Smooth muscle cell (in vitro differentiated cells): ENCODE data around the gene TCAP. TPM values are rescaled to one million over a fixed set of nuclear protein-coding genes. Genes with fewer than 3 reads are reported as not detected.

Experiments used
- DNase-seq: peaks from one replicate; lab custom pipeline; 2025; ENCODE audit not compliant: unreplicated experiment; lab: John Stamatoyannopoulos, UW
- H2AFZ ChIP-seq: fragments of 200-600 bp; sonication (generic); 2 replicates; pipeline ENCODE4 v1.6.0; 2016; ENCODE audit warnings: antibody characterized with exemption, low read depth, mild to moderate bottlenecking
- H3F3A ChIP-seq: fragments of 200-600 bp; sonication (generic); 2 replicates; pipeline ENCODE4 v1.6.0; 2017; ENCODE audit warnings: antibody characterized with exemption, low read depth
- H3K27ac ChIP-seq: fragments of 200-600 bp; sonication (generic); 2 replicates; pipeline ENCODE4 v1.5.1; 2016; ENCODE audit warnings: low read depth, mild to moderate bottlenecking
- H3K27me3 ChIP-seq: fragments of 200-600 bp; sonication (generic); 2 replicates; pipeline ENCODE4 v1.6.1; 2016; ENCODE audit warnings: low read depth, mild to moderate bottlenecking
- H3K36me3 ChIP-seq: fragments of 200-600 bp; sonication (generic); 2 replicates; pipeline ENCODE4 v1.5.1; 2016; ENCODE audit warnings: low read depth
- H3K4me1 ChIP-seq: fragments of 200-600 bp; sonication (generic); 2 replicates; pipeline ENCODE4 v1.5.1; 2016; ENCODE audit warnings: low read depth
- H3K4me2 ChIP-seq: fragments of 200-600 bp; sonication (generic); 2 replicates; pipeline ENCODE4 v1.6.0; 2016; ENCODE audit warnings: mild to moderate bottlenecking
- H3K4me3 ChIP-seq: fragments of 200-600 bp; sonication (generic); 2 replicates; pipeline ENCODE4 v1.5.1; 2016; ENCODE audit warnings: mild to moderate bottlenecking
- H3K79me2 ChIP-seq: fragments of 200-600 bp; sonication (generic); 2 replicates; pipeline ENCODE4 v1.6.0; 2016; ENCODE audit warnings: low read depth, mild to moderate bottlenecking
- H3K9ac ChIP-seq: fragments of 200-600 bp; sonication (generic); 2 replicates; pipeline ENCODE4 v1.6.0; 2016; ENCODE audit warnings: low read depth
- H3K9me3 ChIP-seq: fragments of 200-600 bp; sonication (generic); replicated peaks from 2 replicates; pipeline ENCODE4 v1.5.1; 2016; ENCODE audit warnings: low read depth
- H4K20me1 ChIP-seq: fragments of 200-600 bp; sonication (generic); 2 replicates; pipeline ENCODE4 v1.6.0; 2016; ENCODE audit warnings: low read depth
- WGBS: methylation state at CpG from one replicate; pipeline ENCODE4 v1.1.7; 2016; ENCODE audit warnings: low lambda C conversion rate; 5-methylcytosine and 5-hydroxymethylcytosine counted together
- polyA plus RNA-seq: library from polyadenylated mRNA; unstranded; fragments of >200 nt; fragmentation: Nextera tagmentation; extraction: Ambion mirVana; gene quantifications from 2 replicates; pipeline ENCODE4 v1.2.1, GENCODE V29; 2016
- total RNA-seq: library from RNA; depleted of rRNA; stranded (reverse); fragments of >200 nt; gene quantifications from 2 replicates; pipeline ENCODE4 v1.2.3, GENCODE V29; 2014
- TF ChIP-seq, protein P1 (sequence below): fragments of 200-600 bp; sonication (generic); IDR thresholded peaks from 2 replicates; pipeline ENCODE4 v1.5.1; 2017; ENCODE audit warnings: borderline replicate concordance, mild to moderate bottlenecking, antibody characterized with exemption; ENCODE audit not compliant: insufficient read depth, poor library complexity, severe bottlenecking

Gene TCAP
- total and polyA plus RNA-seq, 2 experiments from 2014 or later = 0.41 TPM; not detected in 1

DNA sequence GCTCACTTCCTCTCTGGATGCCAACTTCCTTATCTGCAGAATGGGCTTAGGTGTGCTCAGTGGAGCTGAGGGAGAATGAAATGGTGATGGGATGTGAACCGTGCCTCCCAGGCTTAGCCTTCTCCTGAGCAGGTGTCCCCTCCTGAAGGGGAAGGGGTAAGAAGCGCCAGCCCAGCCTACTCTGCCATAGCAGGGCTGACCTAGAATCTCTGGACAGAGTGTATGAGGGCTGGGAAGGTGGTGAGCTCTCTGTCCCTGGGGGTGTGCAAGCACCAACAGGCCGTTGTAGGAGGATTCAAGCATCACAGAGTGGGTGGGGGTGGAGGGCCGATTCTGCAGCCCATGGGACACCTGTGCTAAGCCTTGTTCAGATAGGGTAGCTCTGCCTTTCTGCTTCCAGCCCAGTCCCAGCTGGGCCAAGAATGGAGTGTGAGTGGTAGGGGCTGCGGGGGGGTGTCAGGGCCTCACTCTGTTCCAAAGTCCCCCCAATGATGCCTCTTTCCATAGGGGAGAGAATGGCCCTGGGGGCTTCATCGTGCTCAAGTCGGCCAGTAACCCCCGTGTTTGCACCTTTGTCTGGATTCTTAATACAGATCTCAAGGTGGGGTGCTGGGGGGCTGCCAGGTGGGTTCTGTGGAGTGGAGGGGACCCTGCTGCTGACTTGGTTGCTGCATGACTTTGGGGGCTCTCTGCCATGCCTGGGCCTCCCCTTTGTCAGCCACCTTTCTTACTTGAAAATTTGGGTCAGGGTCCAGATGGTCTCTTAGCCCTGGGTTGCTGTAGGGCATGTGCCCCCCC lies 3.2 kb upstream of the TCAP start:
- Histone ChIP-seq H3K79me2 (no peaks in the 10 kb centered on the region), H3K36me3 (no peaks in the 10 kb centered on the region), H2AFZ (no peak overlapping the region), H3F3A (no peaks in the 10 kb centered on the region), H3K4me2 (no peak overlapping the region), H3K4me1 (no peaks in the 10 kb centered on the region), H3K27me3 (peaks cover 17% of the 10 kb centered on the region), H3K27ac (no peak overlapping the region), H4K20me1 (peaks cover 6% of the 10 kb centered on the region), H3K9ac (no peak overlapping the region), H3K4me3 (no peak overlapping the region), H3K9me3 (no peaks in the 10 kb centered on the region)
- DNase-seq = no peak
- 94% methylated on average over 8 of the region's 8 CpGs for WGBS
- TF ChIP-seq, protein P1, sequence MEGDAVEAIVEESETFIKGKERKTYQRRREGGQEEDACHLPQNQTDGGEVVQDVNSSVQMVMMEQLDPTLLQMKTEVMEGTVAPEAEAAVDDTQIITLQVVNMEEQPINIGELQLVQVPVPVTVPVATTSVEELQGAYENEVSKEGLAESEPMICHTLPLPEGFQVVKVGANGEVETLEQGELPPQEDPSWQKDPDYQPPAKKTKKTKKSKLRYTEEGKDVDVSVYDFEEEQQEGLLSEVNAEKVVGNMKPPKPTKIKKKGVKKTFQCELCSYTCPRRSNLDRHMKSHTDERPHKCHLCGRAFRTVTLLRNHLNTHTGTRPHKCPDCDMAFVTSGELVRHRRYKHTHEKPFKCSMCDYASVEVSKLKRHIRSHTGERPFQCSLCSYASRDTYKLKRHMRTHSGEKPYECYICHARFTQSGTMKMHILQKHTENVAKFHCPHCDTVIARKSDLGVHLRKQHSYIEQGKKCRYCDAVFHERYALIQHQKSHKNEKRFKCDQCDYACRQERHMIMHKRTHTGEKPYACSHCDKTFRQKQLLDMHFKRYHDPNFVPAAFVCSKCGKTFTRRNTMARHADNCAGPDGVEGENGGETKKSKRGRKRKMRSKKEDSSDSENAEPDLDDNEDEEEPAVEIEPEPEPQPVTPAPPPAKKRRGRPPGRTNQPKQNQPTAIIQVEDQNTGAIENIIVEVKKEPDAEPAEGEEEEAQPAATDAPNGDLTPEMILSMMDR = no peak

DNA sequence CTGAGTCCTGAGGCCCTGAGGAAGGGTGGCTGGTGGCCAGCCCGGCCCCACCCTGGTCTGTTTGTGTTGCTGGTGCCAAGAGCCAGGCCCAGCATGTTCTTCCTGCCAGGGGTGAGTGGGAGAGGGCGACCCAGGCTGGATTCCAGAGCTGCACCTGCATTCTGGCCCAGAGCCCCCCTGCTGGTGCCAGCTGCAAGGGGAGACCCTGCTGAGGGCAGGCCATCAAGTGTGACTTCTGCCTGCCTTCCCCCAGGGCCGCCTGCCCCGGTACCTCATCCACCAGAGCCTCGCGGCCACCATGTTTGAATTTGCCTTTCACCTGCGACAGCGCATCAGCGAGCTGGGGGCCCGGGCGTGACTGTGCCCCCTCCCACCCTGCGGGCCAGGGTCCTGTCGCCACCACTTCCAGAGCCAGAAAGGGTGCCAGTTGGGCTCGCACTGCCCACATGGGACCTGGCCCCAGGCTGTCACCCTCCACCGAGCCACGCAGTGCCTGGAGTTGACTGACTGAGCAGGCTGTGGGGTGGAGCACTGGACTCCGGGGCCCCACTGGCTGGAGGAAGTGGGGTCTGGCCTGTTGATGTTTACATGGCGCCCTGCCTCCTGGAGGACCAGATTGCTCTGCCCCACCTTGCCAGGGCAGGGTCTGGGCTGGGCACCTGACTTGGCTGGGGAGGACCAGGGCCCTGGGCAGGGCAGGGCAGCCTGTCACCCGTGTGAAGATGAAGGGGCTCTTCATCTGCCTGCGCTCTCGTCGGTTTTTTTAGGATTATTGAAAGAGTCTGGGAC lies 2.4 kb upstream of the TCAP start:
- Histone ChIP-seq H3K4me3 (no peak overlapping the region), H2AFZ (no peak overlapping the region), H3K4me1 (peaks cover 5% of the 10 kb centered on the region), H3K36me3 (no peaks in the 10 kb centered on the region), H3K79me2 (no peaks in the 10 kb centered on the region), H3K27me3 (peaks cover 25% of the 10 kb centered on the region), H4K20me1 (peaks cover 6% of the 10 kb centered on the region), H3K27ac (no peak overlapping the region), H3K4me2 (no peak overlapping the region), H3K9me3 (no peaks in the 10 kb centered on the region), H3F3A (no peaks in the 10 kb centered on the region), H3K9ac (no peak overlapping the region)
- 92% methylated on average over 22 of the region's 22 CpGs for WGBS
- no peak for DNase-seq
- TF ChIP-seq, protein P1 = no peak

DNA sequence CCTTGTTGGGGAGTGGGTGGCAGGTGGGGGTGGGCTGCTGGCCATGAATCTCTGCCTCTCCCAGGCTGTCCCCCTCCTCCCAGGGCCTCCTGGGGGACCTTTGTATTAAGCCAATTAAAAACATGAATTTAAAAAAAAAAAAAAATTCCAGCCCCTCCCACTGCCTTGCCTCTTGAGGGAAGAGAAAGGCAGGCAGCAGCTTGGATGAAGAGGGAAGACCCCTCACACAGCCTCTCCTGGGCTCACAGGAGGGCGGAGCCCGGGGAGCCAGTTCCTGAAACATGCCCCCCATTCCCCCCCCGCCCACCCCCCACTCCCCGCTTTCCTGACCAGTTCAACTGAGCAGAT lies 1.8 kb upstream of the TCAP start:
- Histone ChIP-seq H3K9ac (no peak overlapping the region), H3K4me2 (peak overlapping the region; percentile 74), H3K36me3 (no peaks in the 10 kb centered on the region), H3K79me2 (no peaks in the 10 kb centered on the region), H3K27me3 (peaks cover 31% of the 10 kb centered on the region), H3K4me1 (peaks cover 10% of the 10 kb centered on the region), H3K27ac (no peak overlapping the region), H2AFZ (no peak overlapping the region), H3K9me3 (no peaks in the 10 kb centered on the region), H3F3A (no peaks in the 10 kb centered on the region), H4K20me1 (peaks cover 6% of the 10 kb centered on the region), H3K4me3 (no peak overlapping the region)
- TF ChIP-seq, protein P1 = no peak
- WGBS = 43% methylated on average over 4 of the region's 4 CpGs
- DNase-seq = no peak
